T1000 (cell line): ENCODE measurements around the gene LIMA1.
"Not testable (repeated sequence)": the region's sequence is repeated elsewhere in the genome, so short reads cannot be mapped to it uniquely, and the experiment has no call there.

Source experiments
- DNase-seq: peaks from one replicate; lab custom pipeline; 2025; ENCODE audit warnings: mixed read lengths; lab: John Stamatoyannopoulos, UW

LIMA1 gene

GRCh38 chr12:50283229-50283923 is at the start of gene LIMA1:
TSS of gene LIMA1 (minus strand) at chr12:50283520. CDS start at chr12:50248751, 34,769 bp downstream.
- DNase-seq = peak; percentile 100

GRCh38 chr12:50331745-50332144 is 48.4 kb upstream of the LIMA1 start:
- no peak for DNase-seq

- not testable (repeated sequence) for DNase-seq
Observed at GRCh38 chr12:50328664-50329063, 45.3 kb upstream of the LIMA1 start.

GRCh38 chr12:50326590-50327284 is 43.4 kb upstream of the LIMA1 start:
- DNase-seq = no peak

GRCh38 chr12:50325890-50326391 is 42.6 kb upstream of the LIMA1 start:
- DNase-seq = no peak

- not testable (repeated sequence) for DNase-seq
Observed at GRCh38 chr12:50324770-50325169, 41.5 kb upstream of the LIMA1 start.

GRCh38 chr12:50324077-50324476 is 40.8 kb upstream of the LIMA1 start:
- DNase-seq = not testable (repeated sequence)

- DNase-seq = no peak
Observed at GRCh38 chr12:50322206-50322605, 38.9 kb upstream of the LIMA1 start.

GRCh38 chr12:50317203-50317602 is 33.9 kb upstream of the LIMA1 start:
- no peak for DNase-seq

GRCh38 chr12:50315803-50316202 is 32.5 kb upstream of the LIMA1 start:
- no peak for DNase-seq

GRCh38 chr12:50314636-50315312 is 31.5 kb upstream of the LIMA1 start:
- DNase-seq = no peak

GRCh38 chr12:50313971-50314370 is 30.7 kb upstream of the LIMA1 start:
- DNase-seq = not testable (repeated sequence)

- no peak for DNase-seq
Observed at GRCh38 chr12:50313256-50313931, 30.1 kb upstream of the LIMA1 start.

GRCh38 chr12:50311858-50312609 is 28.7 kb upstream of the LIMA1 start:
- DNase-seq = peak; percentile 95

- DNase-seq = no peak
Observed at GRCh38 chr12:50309950-50310349, 26.6 kb upstream of the LIMA1 start.

GRCh38 chr12:50302686-50303085 is 19.4 kb upstream of the LIMA1 start:
- DNase-seq = no peak

- DNase-seq = no peak
Observed at GRCh38 chr12:50297996-50298395, 14.7 kb upstream of the LIMA1 start.

- DNase-seq = no peak
Observed at GRCh38 chr12:50297027-50297426, 13.7 kb upstream of the LIMA1 start.

- DNase-seq = no peak
Observed at GRCh38 chr12:50296554-50296953, 13.2 kb upstream of the LIMA1 start.

- DNase-seq = no peak
Observed at GRCh38 chr12:50291377-50291776, 8.1 kb upstream of the LIMA1 start.

GRCh38 chr12:50290692-50291091 is 7.4 kb upstream of the LIMA1 start:
- not testable (repeated sequence) for DNase-seq
